Jurkat, Clone E6-1 (cell line): ENCODE data around the gene ZP1.
"Not testable (repeated sequence)": the region's sequence is repeated elsewhere in the genome, so short reads cannot be mapped to it uniquely, and the experiment has no call there.

Source experiments
- DNase-seq: peaks from one replicate; pipeline ENCODE4 v3.0.0-alpha.2; 2011; ENCODE audit warnings: low read depth, low spot score
- H3K4me3 ChIP-seq: 2 replicates; pipeline ENCODE4 v1.5.1; 2011; ENCODE audit warnings: mild to moderate bottlenecking, low read length, control low read depth, moderate library complexity

ZP1 gene

DNA sequence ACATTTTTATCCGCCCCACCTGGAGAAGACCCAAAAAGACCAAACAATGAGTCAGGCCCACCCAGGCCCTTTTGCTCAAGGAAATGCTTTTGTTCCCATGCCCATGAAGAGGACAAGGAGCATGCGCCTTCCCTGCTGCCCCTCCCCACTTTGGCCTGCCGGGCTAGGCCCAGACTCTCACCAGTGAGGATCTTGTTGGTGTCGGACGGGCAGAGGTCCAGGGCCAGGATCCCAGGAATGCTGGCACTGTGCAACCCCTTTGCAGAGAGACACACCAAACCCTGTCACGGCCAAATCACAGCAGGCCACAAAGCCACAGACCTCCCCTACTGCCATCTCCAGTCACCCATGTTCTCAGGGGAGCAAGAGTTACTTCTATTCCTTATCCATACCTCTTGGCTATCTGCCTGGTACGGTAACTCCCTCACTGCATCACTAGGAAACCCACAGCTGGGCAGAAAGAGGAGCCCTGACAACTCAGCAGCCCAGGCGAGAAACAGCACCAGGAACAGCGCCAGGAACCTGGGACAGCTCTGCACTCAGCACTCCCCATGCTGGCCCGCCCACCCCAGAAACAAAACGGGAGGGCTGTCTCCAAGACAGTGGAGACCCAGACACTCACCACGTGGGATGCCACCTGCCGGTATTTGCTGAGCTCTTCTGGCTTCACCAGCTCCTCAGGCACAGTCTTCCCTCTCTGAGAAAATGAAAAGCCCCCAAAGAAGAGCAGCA, 33.5 kb downstream of the ZP1 start:
- DNase-seq, result no peak

DNA sequence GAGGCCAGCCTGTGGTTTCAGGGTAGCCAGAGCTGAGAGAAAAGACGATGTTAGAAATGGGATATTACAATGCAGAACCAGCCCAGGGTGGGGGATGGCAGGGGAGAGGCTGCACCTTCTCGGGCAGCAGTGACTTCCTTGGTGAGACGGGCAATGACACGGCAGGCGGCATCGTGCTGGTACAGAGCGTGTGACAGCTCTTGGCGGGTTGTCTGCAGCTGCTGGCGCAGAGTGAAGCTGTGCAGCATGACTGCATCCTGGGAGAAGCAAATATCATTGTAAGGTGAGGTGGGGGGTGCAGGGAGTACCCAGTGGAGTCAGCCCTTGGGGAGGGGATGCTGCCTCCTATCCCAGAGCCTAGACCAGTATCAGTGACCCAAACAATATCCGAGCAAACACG, 35.3 kb downstream of the ZP1 start:
- DNase-seq, result no peak
- no peak overlapping the region for H3K4me3 ChIP-seq

More for the DNA sequence above, 33.5 kb downstream of the ZP1 start:
- no peak overlapping the region for H3K4me3 ChIP-seq

DNA sequence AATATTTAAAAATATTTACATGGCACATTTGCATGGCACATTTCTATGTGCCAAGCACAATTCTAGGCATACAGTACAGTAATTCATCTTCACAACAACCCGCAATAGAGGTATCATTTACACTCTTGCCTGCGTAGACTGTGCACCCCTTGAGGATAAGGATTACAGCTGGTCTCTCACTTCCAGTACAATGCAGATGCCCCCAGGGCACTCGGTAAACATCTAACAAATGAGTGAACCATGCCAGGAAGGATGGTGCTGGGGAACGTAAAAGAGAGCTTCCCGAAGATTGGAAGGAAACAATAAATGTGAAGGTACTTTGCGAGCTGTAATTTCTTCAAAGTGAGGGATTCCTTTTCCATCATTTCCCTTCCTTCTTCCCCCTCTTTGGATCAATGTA, 37.7 kb downstream of the ZP1 start:
- no peak for DNase-seq
- peak overlapping the region; percentile 95 for H3K4me3 ChIP-seq

DNA sequence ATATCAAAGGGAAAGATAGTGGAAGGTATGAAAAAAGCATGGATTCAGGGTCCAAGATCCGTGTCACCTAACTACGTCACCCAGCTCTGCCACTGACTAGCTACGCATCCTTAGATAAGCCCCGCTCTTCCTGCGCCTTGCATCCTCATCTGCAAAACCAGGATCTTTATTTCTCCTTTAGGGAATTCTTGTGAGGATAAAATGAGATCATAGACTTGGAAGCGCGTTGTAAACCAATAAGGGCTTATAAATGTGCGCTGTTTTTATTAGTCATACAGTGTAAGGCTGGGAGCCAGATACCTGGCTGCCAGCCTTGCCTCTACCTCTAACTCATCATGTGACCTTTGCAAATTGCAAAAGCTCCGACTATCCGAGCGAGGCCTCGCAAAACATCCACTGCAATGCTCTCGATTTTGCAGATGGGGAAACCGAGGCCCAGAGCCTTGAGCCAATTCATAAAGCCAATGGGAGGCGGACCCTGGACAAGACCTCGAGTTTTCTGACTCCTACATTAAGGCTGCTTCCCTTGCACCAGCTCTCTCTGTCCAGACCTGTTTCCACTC, 38.3 kb downstream of the ZP1 start:
- no peak for DNase-seq
- H3K4me3 ChIP-seq, result peak overlapping the region; percentile 95

DNA sequence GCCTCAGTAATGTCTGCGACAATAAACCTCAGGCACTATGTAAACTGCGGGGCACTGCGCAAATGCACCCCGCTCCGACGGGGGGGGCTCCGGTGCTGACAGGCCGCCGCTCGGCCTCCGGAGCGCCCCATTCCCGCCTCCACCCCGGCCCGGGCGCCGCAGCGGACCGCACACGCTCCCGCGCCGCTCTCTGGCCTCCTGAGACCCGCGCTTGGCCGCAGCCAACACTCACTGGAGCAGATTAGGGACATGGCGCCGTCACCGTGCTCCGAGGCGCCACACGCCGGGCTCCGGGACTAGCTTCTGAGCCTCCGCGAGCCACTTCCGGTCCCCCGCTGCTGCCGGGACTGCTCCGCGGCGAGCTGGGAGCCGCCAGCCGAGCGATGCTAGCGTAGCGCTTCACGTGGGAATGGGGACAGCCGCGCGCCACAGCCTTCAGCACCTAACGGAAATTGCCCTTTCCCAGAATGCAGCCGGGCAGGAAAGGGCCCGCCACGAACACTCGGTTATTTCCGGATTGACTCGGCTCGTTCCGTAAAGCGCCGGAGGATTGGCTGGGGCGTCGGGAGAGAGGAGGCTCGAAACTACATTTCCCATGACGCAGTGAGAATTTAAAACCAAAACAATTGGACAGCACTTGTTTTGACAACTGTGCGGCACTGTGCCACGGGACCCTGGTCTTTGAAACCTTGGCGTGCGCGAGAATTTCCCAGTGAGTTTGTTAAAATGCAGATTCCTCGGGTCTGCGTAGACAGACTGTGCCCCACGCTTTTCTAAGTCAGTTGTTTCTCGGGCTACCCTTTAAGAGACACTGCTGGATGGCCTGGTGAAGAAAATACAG, 39.0 kb downstream of the ZP1 start, which contains the start of gene PRPF19:
TSS of gene PRPF19 (minus strand) at position 454 of the 841 bp plus-strand sequence. CDS start at position 251, 203 bp downstream.
- peak within 1 kb of the TSS; percentile 95 for H3K4me3 ChIP-seq
- DNase-seq, result peak; percentile 97

DNA sequence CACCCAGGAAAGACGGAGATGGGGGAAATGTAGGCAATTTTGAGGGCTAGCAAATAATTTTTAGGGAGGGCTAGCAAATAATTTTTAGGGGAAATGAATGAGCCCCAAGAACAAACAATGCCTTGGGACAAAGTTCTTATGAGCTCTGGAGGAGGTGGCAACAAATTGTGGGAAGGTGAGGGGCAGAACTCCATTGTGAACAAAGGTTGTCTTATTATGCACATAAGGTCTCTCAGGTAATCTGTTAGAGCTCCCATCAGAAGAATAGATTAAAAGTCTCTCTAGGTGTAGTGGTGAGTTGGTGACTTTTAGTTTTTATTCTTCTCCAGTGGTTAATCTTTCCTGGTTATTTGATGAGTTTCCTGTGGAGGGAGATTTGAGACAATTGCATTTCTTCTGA, 41.5 kb downstream of the ZP1 start:
- DNase-seq, result no peak
- no peak overlapping the region for H3K4me3 ChIP-seq

DNA sequence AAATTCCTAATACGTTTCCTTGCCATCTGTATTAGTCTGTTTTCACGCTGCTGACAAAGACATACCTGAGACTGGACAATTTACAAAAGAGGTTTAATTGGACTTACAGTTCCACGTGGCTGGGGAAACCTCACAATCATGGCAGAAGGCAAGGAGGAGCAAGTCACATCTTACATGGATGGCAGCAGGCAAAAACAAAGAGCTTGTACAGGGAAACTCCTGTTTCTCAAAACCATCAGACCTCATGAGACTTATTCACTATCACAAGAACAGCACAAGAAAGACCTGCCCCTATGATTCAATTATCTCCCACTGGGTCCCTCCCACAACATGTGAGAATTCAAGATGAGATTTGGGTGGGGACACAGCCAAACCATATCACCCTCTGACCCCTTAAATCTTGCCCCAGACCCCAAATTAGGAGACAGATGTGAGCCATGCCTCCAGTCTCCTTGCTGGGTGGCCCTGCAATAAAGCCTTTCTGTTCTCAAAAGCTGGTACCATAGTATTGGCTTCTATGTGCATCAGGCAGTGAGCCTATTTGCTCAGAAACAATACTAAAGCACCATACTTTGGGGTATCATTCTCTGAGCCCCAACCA, 42.4 kb downstream of the ZP1 start:
- not testable (repeated sequence) for H3K4me3 ChIP-seq, DNase-seq

DNA sequence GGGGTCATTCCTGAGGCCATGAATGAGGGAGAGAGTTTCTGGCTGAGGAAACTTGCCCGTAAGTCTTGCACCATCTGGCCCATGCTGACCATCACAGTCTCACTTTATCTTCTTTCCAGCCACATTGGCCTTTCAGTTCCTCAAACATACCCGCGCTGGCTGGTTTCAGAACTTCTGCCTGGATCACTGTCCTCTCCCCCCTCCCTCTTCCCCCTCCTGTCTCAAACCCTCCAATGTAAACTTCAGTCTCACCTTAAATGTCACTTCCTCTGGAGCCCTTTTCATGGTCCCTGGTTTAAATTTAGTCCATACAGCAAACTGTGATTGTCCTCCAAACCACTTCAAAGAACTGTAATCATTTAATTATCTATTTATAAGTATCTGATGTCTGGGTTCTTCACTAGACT, 42.9 kb downstream of the ZP1 start:
- DNase-seq, result no peak
- H3K4me3 ChIP-seq, result no peak overlapping the region

DNA sequence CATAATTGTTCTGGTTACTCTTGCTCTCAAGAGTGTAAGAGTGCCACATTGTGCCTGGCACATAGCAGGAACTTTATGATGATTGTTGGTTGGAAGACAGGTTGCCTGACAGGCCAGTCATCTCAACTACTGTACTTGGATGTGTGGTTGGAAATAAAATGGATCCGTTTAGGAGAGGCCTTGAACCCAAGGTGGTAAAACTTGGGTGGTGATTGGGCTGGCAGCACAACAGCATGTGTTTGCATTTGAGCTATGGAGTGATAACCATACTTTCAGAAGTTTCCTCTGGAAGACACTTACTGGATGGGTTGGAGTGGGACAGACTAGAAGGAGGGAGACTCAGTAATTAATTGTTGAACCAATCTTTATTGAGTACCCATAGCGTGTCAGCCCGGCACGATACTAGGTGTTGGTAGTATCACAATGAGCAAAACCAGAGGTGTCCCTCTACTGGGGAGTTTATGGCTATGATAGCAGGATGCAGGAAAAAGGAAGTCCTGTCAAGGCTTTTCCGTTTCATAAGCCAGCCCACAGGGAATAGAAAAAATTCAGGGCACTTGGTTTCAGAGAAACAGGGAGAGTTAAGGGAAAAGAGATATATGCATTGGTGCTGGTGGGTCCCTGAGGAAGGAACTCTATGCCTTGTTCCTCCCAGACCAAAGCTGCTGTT, 43.5 kb downstream of the ZP1 start:
- no peak overlapping the region for H3K4me3 ChIP-seq
- no peak for DNase-seq

DNA sequence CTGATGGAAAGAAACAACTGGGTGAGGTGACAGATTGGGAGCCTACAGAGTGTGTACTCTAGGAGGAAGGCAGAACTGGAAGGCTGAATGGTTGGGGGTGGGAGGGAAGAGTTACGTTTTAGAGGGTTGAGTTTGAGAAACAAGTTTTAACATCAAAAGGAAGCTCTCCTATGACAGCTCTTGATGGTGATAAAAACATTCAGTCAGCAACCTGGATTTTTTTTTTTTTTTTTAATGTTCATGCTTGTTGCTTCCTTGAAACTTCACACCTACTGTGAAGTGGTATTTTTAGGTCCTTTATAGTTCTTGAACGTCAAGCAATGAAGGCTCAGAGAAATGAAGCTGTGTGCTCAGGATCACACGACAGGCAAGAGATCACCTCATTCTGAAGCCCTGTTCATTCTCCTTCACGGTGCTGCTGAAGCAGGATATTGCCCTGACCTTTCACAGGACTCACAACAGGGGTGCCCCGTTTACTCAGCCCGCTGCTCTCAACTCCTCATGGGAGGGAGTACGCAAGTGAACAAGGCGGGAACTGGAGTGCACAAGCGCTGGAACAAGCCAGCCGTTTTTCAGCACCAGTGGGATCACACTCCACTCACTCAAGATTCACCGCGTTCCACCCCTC, 45.0 kb downstream of the ZP1 start:
- no peak for DNase-seq
- H3K4me3 ChIP-seq, result no peak overlapping the region

DNA sequence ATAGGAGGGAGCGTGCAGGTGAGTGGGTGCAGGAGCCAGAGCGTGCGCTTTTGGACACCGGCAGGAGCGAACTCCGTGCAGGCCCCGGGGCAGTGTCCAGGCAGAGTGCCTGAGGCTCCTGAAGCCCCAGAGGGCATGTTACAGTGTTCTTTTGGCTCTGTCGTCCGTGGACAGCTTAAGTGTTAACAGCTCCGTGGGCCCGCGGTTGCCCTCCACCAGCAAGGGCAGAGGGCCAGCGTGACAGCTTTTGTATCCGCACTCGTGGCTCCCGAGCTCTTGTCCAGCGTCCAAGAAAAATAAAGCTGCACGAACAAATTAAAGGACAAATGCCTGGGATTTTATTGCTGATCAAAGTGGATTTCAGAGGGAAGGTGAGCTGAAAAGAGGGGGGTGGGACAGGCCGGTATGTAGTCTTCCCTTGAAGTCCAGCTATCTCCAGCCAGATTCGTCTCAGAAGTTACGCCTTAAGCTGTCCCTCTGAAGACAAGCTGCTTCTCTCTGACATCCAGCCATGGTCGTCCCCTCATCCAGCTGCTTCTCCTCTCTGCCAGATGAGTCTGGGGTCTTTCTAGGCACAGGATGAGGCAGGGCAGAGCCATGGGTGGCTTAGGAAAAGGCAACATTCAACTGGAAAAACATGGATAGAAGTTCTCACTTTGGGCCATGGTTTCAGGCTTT, 45.6 kb downstream of the ZP1 start:
- DNase-seq, result no peak
- peak overlapping the region; percentile 77 for H3K4me3 ChIP-seq

DNA sequence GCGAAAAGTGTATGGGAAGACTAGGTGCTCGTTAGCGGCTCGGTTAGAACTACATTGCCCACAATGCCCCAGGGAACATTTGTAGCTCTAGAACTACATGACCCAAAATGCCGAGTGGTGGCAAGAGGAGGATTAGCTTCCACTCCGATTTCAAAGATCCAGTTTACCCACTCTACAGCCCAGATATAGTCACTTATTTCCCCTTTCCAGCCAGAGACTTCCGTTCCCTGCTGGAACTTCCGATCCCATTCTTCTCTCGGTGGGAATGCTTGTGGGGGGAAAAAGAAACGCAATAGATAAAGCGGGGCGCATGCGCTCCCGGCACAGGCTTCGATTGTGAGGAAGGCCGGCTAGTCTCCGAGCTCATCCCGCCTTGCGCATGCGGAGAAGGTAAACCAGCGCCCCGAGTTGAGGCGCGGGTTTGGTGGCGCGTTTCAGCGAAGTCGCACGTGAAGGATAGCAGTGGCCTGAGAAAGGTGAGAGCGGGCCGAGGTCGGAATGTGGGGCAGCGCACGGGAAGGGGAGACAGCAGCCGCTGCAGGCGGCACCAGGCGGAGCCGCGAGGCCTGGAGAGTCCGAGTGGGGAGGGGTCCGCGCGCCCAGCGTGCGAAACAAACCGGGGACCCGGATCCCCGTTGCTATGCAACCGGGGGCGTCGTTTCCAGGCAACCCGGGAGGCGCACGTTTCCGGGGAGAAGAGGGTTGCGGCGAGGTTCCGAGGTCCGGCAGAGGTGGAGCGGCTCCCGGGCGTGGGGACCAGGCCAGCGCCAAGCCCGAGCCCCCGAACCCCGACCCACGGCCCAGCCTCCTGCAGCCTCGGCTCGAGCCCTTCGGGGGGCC, 46.7 kb downstream of the ZP1 start, which contains the start of gene TMEM109:
TSS of gene TMEM109 (plus strand) at position 366 of the 840 bp plus-strand sequence. CDS start 5,536 bp downstream, outside the sequence.
- peak; percentile 89 for DNase-seq
- peak within 1 kb of the TSS; percentile 77 for H3K4me3 ChIP-seq

DNA sequence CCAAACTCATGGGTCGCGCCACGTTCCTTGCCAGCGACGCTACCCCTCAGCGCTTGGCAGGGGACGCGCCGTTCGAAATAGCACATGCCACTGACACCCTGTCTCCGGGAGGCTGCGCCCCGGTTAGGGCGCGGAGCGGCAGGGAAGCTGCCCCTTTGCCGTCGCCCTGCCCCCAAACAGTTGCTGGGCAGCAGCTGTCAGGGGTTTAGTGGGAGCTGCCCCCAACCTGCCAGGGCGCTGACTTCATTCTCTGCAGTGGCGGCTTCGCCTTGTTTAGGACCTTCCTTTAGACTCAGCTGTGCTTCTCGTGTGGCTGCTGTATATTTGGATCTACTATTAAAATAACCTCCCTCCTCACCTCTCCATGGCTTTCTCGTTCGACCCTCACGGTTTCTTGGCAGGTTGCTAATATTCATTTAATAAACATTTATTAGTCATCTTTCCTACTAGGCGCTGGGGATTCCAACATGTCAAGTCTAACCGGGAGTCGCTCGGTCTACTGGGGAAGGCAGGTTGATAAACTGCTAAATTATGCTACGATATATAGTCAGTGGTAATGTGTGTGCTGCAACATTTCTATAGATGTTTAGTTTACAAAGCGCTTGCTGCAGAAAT, 47.4 kb downstream of the ZP1 start:
- DNase-seq, result no peak
- peak overlapping the region; percentile 77 for H3K4me3 ChIP-seq

DNA sequence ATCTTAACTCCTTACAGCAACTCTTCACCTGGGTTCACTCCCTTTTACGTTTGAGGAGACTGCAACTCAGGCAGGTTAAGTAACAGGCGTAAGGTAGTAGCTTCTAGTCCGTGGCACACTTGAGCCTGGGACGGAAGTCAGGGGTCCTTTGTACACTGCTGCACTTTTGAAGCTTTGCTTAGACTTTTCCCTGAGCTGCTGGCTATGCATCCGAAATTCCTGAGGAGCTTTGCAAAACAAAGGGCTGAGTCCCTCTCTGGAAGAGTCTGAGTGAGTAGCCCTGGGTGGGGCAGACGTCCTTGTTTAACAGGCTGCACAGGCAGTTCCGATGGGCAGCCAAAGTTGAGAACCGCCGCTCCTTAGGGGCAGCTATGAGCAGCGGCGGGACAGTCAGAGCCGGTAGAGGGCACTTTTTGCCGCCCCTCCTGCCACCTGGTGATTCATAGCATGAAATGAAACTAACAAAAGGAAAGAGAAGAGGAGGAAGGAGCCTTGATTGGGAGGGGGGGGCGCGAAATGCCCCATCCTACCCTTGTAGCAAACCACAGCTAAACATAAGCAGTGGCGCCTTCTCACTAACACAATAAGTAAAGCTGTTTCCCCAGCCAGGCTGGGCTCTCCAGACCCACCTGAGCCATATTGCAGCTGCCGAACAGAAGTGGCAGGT, 48.0 kb downstream of the ZP1 start:
- peak; percentile 58 for DNase-seq
- H3K4me3 ChIP-seq, result peak overlapping the region; percentile 77

DNA sequence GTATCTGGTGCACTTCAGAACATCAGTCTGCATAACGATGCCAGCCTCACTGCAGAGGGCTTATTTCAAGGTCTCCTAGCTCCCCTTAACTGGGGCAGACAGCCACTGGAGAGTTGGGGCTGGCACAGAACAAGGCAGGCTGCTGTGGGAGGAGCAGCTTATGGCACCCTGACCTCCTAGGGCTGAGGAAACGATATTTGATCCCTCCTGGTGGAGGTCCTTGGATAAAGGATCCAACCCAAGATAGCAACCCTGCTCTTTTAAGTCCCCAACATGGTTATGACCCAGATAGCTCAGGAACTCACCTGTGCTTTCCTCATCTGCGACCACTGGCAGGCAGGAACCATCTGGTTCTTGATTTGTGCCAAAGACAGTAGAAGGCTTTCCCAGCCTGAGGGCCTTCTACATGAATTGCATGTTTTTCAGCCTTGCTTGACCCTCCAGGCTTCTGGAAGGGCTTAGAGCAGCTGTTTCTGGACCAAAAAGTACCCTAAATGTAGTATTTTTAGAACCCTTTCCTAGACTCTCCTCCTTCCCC, 49.4 kb downstream of the ZP1 start:
- no peak overlapping the region for H3K4me3 ChIP-seq

DNA sequence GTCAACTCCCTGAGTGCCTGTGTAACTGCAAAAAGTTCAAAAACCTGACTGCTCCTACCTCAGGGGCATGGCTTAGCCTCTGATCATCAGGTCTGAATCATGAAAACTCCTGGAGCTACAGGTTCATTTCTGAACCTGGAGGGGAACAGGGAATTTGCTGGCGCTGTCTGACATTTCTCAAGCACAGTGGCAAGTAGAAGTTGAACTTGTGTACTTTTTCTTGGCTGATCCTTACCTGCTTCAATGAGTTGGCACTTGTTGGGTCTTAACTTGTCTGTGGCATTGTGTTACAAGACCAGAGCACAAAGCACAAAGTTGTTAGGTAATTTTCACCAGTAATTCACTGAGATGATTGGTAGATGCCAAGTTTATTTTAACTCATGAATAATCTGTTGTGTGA, 49.9 kb downstream of the ZP1 start:
- H3K4me3 ChIP-seq, result no peak overlapping the region
- no peak for DNase-seq

More for the DNA sequence above, 49.4 kb downstream of the ZP1 start:
- DNase-seq, result no peak
